C4-2B (cell line): ENCODE data around the gene MSI2.

ENCODE experiments used
- ZFX ChIP-seq: fragments of 450-650 bp; IDR thresholded peaks from 2 replicates; pipeline ENCODE4 v1.6.1; 2017
- TF ChIP-seq, protein P1 (sequence below): fragments of 450-650 bp; conservative IDR thresholded peaks from 2 replicates; pipeline ENCODE4 v1.5.1; 2017; ENCODE audit warnings: mild to moderate bottlenecking

DNA sequence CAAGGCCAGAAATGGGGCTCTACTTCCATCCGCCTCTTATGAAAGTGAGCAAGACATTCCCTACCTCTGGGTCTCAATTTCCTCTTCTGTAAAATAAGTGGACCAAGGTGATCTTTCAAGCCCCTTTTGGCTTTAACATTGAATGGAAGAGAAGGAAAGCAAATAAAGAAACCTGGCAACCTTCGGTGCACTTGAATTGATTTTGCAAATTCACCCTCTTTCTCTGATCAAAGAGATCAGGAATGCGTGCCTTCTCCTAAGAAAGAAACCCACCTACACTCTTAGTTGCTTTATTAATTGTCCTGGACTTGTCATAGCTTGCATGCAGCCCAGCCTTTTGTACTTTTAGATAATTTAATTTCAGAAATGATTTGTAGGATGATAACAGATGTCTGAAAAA, 3.0 kb downstream of the MSI2 start:
- TF ChIP-seq, protein P1, sequence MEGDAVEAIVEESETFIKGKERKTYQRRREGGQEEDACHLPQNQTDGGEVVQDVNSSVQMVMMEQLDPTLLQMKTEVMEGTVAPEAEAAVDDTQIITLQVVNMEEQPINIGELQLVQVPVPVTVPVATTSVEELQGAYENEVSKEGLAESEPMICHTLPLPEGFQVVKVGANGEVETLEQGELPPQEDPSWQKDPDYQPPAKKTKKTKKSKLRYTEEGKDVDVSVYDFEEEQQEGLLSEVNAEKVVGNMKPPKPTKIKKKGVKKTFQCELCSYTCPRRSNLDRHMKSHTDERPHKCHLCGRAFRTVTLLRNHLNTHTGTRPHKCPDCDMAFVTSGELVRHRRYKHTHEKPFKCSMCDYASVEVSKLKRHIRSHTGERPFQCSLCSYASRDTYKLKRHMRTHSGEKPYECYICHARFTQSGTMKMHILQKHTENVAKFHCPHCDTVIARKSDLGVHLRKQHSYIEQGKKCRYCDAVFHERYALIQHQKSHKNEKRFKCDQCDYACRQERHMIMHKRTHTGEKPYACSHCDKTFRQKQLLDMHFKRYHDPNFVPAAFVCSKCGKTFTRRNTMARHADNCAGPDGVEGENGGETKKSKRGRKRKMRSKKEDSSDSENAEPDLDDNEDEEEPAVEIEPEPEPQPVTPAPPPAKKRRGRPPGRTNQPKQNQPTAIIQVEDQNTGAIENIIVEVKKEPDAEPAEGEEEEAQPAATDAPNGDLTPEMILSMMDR = no peak
- no peak for TF ChIP-seq ZFX
